DLD1 (cell line): ENCODE results near the gene STK39.
"Not testable (repeated sequence)": the region's sequence is repeated elsewhere in the genome, so short reads cannot be mapped to it uniquely, and the experiment has no call there.

ENCODE experiments used
- in situ Hi-C: cut with HindIII; loops from 2 replicates; pipeline ENCODE4 v1.10.0; 2017; ENCODE audit warnings: low sequenced_read_pairs

The STK39 gene

GRCh38 chr2:168247341-168248261 is at the start of gene STK39:
Gene STK39 (minus strand): TSS chr2:168247595. CDS start chr2:168247435, 160 bp downstream.
- in situ Hi-C loops, result no loop called here

DNA sequence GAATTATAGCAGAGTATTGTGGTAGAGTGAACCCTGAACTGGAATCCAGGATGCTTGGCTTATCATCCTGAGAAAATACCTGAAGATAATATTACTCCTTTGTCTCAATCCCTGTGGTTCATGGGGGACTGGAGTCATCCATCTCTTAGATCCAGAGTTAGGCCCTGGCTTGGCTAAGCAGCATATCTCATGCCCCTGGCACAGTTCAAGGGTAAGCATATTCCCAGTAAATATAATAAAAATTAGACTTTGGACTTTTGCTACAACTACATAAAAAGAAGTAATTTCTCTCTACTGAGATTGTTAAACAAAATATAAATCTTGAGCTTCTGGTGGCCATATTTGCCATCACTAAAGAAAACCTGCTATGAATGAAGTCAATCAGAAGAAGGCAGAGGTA is 47.7 kb upstream of the STK39 start:
- in situ Hi-C loops, result no loop called here

DNA sequence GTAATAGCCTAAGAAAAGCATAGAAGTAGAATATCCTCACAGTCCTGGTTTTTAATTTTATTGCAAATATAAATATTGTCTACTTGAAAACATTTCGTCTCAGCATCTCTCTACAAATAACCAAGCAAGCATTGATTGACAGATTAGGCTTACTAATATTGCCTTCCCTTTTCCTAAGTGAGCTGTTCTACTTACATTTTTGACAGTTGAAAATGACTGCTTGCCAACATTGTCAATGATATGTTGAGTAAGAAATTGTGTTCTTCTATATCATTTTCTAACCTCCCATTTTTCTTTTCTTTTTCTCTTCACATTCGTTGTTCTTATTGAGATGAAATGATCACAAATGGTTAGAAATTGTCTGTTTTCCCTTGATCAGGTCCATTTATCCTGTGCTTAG is 47.0 kb upstream of the STK39 start:
- in situ Hi-C loops, result no loop called here

GRCh38 chr2:168293766-168294165 is 46.4 kb upstream of the STK39 start:
- in situ Hi-C loops, result no loop called here

DNA sequence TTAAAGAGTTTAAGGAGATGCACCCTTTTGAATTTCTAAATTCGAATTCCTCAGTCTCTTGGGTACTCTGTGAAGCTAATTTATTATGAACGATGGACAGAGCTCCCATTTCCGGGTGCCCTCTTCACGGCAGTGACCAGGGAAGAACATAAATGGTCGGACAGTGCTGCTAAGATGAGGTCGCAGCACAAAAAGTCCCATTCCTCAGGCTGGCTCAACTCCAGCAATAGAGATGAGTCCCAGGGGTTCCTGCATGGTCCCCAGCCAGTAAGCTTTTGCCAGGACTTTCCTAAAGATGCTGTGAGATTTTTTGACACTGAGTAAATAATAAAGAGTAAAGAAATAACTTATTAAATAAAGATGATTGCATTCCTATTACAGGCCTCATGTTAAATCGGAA is 43.0 kb upstream of the STK39 start:
- in situ Hi-C loops, result no loop called here

DNA sequence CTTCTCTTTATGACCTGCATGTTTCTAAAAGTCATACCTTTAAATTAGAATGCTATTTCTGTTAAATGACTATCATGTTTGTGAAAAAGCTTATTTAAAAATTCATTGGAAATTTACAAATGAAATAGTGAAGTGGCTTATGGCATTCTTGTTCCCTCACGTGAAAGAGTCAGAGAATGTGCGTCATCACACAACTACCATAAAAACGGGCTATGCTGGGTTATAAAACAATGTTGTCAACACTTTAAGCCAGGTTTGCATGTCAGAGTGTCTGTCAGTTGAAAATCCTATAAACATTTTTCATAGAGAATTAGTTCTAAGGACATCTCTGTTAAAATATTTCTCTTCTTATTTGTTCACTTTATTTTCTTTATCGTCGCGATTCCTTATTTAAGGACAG is 42.5 kb upstream of the STK39 start:
- in situ Hi-C loops, result no loop called here

- in situ Hi-C loops, result no loop called here
These were observed 39.1 kb upstream of the STK39 start for GRCh38 chr2:168286535-168286934.

DNA sequence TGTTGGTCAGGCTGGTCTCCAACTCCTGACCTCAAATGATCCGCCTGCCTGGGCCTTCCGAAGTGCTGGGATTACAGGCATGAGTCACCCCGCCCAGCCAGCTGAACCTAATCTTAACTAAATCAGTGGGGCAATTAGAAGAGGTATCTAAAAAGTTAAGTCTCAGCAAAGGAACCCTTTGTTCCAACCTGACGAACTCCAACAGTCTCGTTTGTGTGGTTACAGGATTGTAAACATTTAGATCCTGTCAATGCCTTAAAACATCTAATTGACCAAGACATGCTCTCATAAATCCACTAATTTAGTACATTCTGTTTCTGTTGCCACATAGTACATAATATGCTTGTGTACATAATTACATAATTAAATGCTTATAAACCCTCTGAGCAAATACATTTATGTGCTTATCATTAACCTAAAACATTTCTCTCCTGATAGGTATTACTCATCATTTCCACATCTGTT is 31.1 kb upstream of the STK39 start:
- in situ Hi-C loops, result no loop called here

GRCh38 chr2:168277276-168277675 is 29.9 kb upstream of the STK39 start:
- in situ Hi-C loops, result no loop called here

GRCh38 chr2:168272225-168272624 is 24.8 kb upstream of the STK39 start:
- in situ Hi-C loops, result no loop called here

GRCh38 chr2:168262926-168263325 is 15.5 kb upstream of the STK39 start:
- in situ Hi-C loops, result not testable (repeated sequence)

DNA sequence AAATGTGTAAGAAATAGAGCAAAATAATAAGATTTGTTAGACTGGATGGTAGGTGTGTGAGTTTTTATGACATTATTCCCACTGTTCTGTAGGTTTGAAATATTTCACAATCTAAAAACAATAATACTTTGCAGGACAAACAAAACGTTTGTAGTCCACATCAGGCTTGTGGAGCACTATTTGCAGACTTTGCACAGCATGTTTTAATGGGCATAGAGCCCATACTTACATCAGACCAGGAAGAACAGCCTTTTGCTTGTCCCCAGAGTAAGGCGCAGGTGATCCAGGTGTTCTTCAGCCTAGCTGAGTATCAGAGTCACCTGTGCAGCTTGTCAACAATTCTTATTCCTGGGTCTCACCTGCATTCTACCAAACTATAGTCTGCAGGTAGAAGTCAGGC is 9.1 kb upstream of the STK39 start:
- in situ Hi-C loops, result no loop called here

DNA sequence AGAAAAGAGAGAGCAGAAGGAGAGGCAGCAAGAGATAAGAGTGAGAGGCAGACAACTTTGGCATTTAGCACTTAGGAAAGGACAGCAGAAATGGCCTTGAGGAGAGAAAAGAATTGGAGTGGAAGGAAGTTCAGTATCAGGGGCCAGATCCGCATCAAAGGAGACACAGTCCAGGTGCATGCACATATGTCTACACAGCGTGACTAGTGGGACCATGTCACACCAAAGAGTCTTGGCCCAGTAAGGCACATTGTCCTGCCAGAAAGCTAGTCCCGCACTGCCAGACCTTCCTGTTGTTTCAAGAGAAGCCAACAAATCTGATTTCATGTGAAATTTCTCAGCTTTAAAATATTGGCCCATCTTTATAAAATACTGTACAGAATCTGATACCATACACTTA is 8.5 kb upstream of the STK39 start:
- in situ Hi-C loops, result no loop called here

- in situ Hi-C loops, result no loop called here
These were observed 7.7 kb upstream of the STK39 start for GRCh38 chr2:168255103-168255502.

DNA sequence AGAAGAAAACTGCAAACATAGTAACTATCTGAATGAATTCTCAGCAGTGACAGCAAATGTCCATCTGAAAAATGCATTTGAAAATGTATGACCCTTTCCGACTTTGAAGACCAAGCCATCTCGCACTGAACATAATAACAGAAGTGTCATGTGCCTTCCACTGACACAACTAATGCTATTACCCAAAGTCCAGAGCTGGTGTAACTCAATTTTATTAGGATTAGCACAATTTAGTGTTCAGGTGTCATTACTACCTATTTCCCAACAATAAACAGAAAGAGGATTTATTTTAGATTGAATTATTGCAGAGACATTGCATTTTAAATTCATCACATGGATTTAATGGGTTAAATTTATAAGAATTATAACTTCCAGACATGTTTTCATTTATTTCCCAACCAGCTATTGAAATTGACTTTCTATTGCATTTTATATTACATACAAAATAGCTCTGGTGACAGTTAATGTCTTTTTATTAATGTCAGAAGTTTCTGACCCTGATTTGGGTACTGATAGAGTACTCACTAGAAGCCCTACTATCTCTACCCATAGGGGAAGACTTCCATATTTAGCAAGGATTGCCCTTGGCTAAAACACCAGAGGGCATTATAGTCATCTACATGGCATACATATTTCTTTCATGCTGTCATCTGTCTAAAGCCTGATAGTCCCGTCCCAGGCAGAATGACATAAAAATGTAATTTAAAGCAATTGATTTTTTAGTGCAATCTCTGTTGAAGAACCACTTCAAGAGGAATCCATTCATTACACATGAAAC is 7.0 kb upstream of the STK39 start:
- in situ Hi-C loops, result no loop called here

- in situ Hi-C loops, result no loop called here
These were observed 6.0 kb upstream of the STK39 start for GRCh38 chr2:168253379-168253778.

DNA sequence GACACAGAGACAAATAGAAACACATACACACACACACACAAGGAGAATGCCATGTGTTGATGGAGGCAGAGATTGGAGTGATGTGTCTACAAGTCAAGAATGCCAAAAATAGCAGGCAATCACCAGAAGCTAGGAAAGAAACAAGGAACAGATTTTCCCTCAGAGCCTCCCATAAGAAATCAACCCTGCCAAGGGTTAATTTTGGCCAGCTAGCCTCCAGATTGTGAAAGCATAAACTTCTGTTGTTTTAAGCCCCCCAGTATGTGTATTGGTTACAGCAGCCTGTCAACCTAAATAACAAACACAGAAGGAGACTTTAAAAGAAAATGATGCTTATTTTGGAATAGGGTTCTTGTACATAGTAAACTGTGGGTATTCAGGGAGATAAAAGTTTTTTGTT is 5.6 kb upstream of the STK39 start:
- in situ Hi-C loops, result no loop called here

GRCh38 chr2:168246483-168247340 is 683 bp downstream of the STK39 start:
- in situ Hi-C loops, result no loop called here

- in situ Hi-C loops, result no loop called here
These were observed 1.3 kb downstream of the STK39 start for GRCh38 chr2:168246072-168246482.

- in situ Hi-C loops, result no loop called here
These were observed 2.1 kb downstream of the STK39 start for GRCh38 chr2:168245074-168245825.
